ENCODE measurements around the gene ZSCAN31. TPM values are rescaled to one million over a fixed set of nuclear protein-coding genes. Genes with fewer than 3 reads are reported as not detected.
"Not testable (repeated sequence)": the region's sequence is repeated elsewhere in the genome, so short reads cannot be mapped to it uniquely, and the experiment has no call there.

Gene ZSCAN31
- 97.8 and 235 TPM in 2 replicates for total RNA-seq (2014; rRNA removed; shearing (Covaris generic); ENCODE audit: low replicate concordance)

DNA sequence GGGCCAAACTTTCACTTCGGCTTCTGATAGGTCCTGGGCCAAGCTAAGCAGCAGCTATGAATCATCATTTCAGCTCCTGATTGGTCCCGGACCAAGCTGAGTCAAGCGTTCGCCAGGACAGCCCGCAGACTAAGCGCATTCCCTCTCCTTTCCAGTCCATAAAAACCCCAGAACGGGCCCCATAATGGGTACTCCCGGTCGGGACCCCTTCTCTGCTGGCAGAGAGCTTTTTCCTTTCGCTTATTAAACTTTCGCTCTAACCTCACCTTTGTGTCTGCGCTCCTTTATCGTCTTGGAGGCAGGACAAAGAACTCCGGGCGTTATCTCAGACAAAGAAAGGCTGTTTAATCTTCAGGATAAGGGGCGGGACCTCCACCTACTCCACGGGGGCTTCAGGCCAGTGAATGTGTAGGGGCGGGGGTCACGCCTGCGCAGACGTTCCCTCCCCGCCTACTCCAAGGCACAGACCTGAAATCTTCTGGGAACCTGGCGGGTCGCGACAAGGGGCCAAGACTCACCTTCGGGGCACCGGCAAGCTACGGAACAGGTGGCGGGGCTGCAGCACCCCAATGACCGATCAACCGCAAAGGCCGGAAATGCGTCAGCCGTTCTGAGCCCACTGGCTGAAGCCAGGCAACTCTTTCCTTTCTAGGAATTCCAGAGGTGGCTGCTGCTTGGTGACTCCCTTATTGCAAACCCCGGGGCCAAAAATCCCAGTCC lies at the start of gene ZSCAN31:
TSS of gene ZSCAN31 (minus strand) at position 585 of the 720 bp plus-strand sequence. CDS start 6,465 bp downstream, outside the sequence.
- DNase-seq (ENCODE audit: low read depth) = peak; percentile 64
- in situ Hi-C loops (cut with HindIII; ENCODE audit: low pct_unique_long_range_greater_than_20kb, low sequenced_read_pairs) = no loop called here

DNA sequence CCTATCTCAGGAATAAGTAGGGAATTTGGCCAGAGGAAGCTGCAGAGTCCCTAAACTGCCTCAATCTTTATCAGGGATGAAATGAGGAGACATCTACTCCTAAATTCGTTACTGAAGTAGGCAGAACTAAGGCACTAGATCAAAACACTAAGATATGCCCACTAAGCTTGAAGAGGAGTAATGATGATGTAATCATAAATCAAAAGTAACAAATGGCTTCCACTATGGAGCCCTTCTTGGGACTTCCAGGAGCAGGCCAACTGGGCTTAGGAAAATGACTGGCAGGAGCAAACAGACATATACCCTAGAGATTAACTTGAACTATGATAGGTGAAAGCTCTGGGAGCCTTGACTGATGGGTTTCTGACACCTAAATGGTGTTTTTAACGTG lies 48.2 kb upstream of the ZSCAN31 start:
- no peak for DNase-seq (ENCODE audit: low read depth)
- in situ Hi-C loops (cut with HindIII; ENCODE audit: low pct_unique_long_range_greater_than_20kb, low sequenced_read_pairs) = no loop called here

DNA sequence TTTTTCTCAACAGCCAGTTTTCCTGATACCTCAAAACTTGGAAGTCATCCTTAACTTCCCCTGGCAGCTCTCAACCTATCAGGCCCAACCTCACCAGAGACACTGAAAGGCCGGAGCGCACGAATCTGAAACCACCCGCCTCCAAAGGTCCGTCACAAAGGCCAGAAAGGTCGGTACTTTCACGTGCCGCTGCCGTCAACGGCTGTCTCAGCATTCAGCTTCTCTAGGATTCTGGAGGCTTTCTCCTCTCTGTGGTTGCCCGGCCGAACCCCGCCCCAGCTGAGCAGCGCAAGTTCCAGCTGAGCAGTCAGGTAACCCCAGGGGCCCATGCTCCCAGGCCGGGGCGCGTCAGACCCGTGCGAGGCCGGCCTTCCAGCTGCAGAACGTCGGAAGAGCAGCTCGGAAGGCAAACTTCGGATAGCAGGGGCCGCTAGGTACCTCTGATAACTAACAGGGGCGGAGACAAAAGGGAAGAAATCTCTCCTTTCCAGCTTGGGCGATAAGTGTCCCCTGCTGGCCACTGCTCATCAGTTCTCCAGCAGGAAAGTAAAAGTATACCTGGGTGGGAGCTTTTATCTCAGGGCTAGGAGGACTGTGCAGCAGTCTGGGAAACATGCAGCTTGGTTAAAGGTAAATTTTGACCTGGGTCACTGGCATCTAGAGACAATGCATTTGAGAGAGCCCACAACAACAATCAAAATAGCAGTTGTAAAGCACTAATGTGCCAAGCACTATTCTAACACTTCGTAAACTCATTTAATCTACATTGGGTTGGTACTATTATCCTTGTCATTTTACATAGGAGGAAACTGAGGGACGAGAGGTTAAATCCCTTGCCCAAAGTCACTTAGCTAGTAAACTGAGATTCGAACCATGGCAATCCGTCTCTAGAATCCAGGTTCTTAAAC lies 47.5 kb upstream of the ZSCAN31 start:
- in situ Hi-C loops (cut with HindIII; ENCODE audit: low pct_unique_long_range_greater_than_20kb, low sequenced_read_pairs) = no loop called here

DNA sequence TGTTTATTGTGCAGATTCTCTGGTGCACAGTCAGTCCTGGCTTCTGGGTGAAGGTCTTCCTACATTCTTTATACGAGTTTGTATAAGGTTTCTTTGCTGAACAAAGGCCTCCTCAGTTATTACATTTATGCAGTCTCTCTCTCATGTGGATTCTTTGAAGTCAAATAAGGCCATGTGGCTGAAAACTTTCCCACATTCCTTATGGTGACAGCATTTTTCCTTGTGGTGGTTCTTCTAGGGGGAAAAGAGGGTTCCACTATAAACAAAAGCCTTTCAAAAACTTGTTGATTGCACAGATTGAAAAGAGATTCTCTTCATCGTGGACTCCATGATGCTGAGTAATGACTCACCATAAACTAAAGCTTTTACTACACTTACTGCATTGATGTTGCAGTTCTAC lies 44.4 kb upstream of the ZSCAN31 start:
- in situ Hi-C loops (cut with HindIII; ENCODE audit: low pct_unique_long_range_greater_than_20kb, low sequenced_read_pairs) = no loop called here
- no peak for DNase-seq (ENCODE audit: low read depth)

More for the DNA sequence above, 47.5 kb upstream of the ZSCAN31 start:
- peak; percentile 89 for DNase-seq (ENCODE audit: low read depth)

DNA sequence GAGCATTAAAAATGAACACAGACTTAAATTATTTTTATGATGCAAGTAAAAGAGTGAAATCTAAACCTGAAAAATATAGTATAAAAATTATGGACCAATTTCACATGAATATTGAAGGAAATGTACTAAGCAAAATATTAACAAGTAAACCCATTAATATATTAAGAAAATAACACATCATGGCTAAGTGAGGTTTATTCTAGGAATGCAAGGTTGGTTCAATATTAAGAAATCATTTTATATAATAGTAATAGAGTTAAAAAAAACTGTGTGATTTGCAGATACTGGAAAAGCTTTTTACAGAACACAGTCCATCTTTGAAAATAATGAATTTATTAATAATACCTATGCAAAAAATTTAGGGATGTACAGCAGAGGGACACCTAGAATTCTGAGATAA lies 42.7 kb upstream of the ZSCAN31 start:
- no peak for DNase-seq (ENCODE audit: low read depth)
- in situ Hi-C loops (cut with HindIII; ENCODE audit: low pct_unique_long_range_greater_than_20kb, low sequenced_read_pairs) = no loop called here

DNA sequence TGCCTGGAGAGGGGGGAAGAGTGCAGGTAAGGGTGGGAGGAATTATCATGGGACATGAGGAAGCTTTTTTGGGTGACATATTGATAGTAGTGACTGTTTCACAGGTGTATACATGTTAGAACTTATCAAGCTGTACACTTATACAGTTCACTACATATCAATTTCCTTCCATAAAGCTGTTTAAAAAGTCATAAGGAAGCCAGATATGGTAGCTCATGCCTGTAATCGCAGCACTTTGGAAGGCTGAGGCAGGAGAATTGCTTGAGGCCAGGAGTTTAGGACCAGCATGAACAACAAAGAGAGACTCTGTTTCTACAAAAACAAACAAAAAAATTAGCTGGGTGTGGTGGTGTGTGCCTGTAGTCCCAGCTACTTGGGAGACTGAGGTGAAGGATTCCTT lies 41.9 kb upstream of the ZSCAN31 start:
- in situ Hi-C loops (cut with HindIII; ENCODE audit: low pct_unique_long_range_greater_than_20kb, low sequenced_read_pairs) = no loop called here
- DNase-seq (ENCODE audit: low read depth) = no peak

DNA sequence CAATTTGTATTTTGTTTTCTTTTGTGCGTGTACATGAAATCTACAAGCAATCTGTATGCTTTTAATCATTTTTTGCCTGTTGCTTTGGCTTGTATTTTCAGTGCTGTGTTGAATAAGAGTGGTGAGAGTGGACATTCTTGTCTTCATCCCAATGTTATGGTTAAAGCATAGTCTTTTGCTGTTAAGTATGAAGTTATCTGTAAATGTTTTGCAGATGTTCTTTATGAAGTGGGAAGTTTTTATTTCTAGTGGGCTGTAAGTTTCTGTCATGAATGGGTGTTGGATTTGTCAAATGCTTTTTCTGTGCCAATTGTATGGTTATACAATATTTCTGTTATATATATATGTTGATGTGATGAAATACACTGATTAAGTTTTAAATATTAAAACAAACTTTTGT lies 38.0 kb upstream of the ZSCAN31 start:
- in situ Hi-C loops (cut with HindIII; ENCODE audit: low pct_unique_long_range_greater_than_20kb, low sequenced_read_pairs) = no loop called here
- no peak for DNase-seq (ENCODE audit: low read depth)

DNA sequence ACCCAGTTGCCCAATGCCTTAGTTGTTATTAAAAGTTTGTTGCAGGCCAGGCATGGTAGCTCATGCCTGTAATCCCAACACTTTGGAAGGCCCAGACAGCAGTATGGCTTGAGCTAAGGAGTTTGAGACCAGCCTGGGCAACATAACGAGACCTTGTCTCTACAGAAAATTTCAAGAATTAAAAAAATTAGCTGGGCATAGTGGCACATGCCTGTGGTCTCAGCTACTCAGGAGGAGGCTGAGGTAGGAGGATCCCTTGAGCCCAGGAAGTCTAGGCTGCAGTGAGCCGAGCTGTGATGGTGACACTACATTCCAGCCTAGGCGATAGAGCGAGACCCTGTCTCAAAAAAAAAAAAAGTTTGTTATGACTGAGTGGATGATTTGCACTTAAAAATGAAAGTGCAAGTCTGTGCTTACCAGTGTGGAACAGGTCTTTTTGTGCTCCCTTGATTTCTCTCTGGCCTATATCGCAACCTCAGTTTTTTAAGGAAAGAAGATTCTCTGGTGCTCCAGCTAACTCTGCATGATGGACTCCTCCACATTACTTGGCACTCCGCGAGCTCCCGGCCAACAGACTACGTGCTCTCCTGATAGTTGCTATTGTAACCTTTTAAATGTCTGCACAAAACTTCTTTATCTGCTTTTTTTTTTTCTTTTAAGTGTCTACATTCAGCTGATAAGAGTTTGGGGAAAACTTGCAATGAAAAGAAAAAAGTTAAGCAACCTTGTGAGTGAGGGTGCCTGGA lies 35.9 kb upstream of the ZSCAN31 start:
- DNase-seq (ENCODE audit: low read depth) = peak; percentile 73
- in situ Hi-C loops (cut with HindIII; ENCODE audit: low pct_unique_long_range_greater_than_20kb, low sequenced_read_pairs) = no loop called here

DNA sequence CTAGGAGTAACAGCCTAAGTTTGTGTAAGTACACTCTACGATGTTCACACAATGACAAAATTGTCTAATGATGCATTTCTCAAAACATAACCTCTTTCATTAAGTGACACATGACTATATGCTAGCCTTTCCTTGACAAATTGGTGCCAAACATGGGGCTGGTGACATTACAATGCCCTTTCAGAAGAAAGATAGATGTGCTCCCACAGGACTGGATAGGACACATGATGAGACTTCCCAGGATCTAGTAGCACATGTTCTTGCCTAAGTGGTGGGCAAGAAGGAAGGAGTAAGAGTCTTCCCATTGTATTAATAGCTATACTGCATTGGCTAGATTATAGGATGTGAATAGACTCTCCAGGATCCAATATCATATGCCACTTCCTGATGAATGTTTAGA lies 35.3 kb upstream of the ZSCAN31 start:
- in situ Hi-C loops (cut with HindIII; ENCODE audit: low pct_unique_long_range_greater_than_20kb, low sequenced_read_pairs) = no loop called here

DNA sequence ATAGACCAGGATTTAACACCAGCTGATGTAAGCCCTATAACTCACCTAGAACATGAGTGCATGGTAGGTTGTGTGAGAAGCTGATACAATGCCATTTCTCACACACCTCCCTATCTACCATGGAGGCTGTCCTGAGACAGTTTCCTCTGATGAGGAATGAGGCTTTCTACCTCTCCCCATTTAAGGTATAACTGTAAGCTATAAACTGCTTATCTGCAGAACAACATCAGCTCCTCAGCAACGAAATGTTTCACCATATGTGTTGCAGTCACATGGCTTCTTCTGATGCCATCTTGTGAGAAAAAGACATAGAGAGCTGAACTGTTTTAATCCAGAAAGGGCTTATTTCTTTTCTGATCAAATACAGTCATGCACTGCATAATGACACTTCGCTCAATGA lies 34.5 kb upstream of the ZSCAN31 start:
- in situ Hi-C loops (cut with HindIII; ENCODE audit: low pct_unique_long_range_greater_than_20kb, low sequenced_read_pairs) = no loop called here
- DNase-seq (ENCODE audit: low read depth) = no peak

More for the DNA sequence above, 35.3 kb upstream of the ZSCAN31 start:
- DNase-seq (ENCODE audit: low read depth) = no peak

DNA sequence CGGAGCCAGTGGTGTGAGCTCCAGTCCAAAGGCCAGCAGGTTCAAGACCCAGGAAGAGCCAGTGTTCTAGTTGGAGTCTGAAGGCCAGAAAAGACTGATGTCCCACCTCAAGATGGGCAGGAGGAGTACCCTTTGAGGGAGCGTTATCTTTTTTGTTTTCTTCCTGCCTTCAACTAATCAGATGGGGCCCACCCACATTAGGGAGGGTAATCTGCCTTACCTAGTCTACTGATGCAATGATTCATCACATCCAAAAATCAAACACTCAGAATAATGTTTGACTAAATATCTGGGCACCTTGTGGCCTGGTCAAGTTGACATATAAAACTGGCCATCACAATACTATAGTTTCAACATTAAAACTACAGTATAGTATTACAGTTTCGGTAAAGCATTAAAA lies 33.5 kb upstream of the ZSCAN31 start:
- DNase-seq (ENCODE audit: low read depth) = no peak
- in situ Hi-C loops (cut with HindIII; ENCODE audit: low pct_unique_long_range_greater_than_20kb, low sequenced_read_pairs) = no loop called here

DNA sequence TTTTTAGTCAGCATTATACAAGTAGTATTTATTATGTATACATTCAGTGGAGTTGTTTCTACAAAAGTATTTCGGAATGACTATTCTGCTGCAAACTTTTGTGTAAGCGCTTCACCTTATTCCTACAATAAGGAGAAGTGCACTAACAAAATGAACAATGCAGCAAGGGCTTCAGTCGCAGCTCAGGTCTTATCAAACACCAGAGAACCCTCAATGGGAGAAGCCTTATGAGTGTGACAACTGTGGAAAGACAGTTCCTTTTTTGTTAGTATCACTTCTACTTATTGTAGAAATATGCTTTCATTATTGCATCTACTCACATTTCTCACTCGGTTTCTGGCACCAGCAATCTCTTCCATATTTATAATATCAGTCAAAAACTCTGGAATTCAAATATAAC lies 32.6 kb upstream of the ZSCAN31 start:
- no peak for DNase-seq (ENCODE audit: low read depth)

DNA sequence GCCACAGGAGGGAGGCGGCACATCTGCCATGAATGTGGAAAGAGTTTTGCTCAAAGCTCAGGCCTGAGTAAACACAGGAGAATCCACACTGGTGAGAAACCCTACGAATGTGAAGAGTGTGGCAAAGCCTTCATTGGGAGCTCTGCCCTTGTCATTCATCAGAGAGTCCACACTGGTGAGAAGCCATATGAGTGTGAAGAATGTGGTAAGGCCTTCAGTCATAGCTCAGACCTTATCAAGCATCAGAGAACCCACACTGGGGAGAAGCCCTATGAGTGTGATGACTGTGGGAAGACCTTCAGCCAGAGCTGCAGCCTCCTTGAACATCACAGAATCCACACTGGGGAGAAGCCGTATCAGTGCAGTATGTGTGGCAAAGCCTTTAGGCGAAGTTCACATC lies 29.6 kb upstream of the ZSCAN31 start:
- in situ Hi-C loops (cut with HindIII; ENCODE audit: low pct_unique_long_range_greater_than_20kb, low sequenced_read_pairs); DNase-seq (ENCODE audit: low read depth): not testable (repeated sequence)

More for the DNA sequence above, 32.6 kb upstream of the ZSCAN31 start:
- in situ Hi-C loops (cut with HindIII; ENCODE audit: low pct_unique_long_range_greater_than_20kb, low sequenced_read_pairs) = no loop called here

DNA sequence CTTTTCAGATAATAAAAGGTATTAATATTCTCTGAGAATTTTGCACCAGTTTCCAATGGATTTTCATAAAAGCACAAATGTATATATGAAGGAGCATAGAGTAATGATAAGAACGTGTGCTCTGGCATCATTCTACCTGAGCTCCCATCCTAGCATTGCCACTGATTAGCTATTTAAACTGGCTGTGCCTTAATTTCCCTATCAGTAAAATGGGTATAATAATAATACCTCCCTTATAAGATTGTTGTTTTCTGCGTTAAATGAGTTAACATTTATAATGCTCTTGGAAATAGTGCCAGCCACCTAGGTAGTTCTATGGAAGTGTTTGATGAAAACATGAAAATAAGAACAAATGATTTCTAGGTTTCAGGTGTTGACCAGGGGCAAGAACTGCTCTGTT lies 25.0 kb upstream of the ZSCAN31 start:
- in situ Hi-C loops (cut with HindIII; ENCODE audit: low pct_unique_long_range_greater_than_20kb, low sequenced_read_pairs) = no loop called here
- DNase-seq (ENCODE audit: low read depth) = no peak

DNA sequence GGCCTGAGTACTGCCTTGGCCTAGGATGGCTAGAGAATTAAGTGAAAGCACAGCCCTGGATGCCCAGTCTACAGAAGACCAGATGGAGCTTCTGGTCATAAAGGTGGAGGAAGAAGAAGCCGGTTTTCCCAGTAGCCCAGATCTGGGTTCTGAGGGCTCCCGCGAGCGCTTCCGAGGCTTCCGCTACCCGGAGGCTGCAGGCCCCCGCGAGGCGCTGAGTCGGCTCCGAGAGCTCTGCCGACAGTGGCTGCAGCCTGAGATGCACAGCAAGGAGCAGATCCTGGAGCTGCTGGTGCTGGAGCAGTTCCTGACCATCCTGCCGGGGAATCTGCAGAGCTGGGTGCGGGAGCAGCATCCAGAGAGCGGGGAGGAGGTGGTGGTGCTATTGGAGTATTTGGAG lies 23.6 kb upstream of the ZSCAN31 start:
- DNase-seq (ENCODE audit: low read depth); in situ Hi-C loops (cut with HindIII; ENCODE audit: low pct_unique_long_range_greater_than_20kb, low sequenced_read_pairs): not testable (repeated sequence)

DNA sequence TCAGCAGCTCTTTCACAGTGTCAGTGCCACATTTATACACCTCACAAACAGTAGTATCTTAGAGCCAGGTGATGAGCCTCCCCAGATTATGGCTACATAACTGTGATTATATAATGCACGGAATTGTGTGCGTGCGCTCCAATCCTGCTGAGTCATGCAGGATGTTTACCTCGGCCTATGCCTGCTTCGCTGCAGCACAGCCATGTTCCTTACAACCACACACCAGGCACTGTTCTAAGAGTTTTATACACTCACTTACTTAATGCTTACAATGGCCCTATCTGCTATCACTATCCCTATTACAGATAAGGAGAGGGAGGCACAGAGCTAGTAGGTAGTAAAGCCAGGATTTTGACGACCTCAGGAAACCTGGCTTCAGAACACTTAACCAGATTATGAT lies 21.1 kb upstream of the ZSCAN31 start:
- no peak for DNase-seq (ENCODE audit: low read depth)
- in situ Hi-C loops (cut with HindIII; ENCODE audit: low pct_unique_long_range_greater_than_20kb, low sequenced_read_pairs) = no loop called here

DNA sequence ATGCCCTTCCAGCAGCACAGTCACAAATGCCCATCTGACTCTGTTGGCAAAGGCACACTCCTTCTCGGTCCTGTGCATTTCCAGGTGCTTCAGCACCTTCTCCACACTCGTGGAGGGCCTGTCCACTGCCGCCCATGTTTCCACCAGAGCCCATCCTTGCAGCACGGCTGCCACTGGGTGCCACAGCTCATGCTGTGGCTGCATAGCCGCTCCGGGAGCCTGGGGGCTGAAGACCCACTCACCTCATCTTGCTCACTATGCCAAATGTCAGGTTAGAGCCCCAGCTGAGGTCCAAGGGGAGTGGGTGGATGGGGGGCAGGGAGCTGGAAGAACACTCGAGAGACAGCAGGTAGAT lies 20.7 kb upstream of the ZSCAN31 start:
- in situ Hi-C loops (cut with HindIII; ENCODE audit: low pct_unique_long_range_greater_than_20kb, low sequenced_read_pairs) = no loop called here
- no peak for DNase-seq (ENCODE audit: low read depth)

DNA sequence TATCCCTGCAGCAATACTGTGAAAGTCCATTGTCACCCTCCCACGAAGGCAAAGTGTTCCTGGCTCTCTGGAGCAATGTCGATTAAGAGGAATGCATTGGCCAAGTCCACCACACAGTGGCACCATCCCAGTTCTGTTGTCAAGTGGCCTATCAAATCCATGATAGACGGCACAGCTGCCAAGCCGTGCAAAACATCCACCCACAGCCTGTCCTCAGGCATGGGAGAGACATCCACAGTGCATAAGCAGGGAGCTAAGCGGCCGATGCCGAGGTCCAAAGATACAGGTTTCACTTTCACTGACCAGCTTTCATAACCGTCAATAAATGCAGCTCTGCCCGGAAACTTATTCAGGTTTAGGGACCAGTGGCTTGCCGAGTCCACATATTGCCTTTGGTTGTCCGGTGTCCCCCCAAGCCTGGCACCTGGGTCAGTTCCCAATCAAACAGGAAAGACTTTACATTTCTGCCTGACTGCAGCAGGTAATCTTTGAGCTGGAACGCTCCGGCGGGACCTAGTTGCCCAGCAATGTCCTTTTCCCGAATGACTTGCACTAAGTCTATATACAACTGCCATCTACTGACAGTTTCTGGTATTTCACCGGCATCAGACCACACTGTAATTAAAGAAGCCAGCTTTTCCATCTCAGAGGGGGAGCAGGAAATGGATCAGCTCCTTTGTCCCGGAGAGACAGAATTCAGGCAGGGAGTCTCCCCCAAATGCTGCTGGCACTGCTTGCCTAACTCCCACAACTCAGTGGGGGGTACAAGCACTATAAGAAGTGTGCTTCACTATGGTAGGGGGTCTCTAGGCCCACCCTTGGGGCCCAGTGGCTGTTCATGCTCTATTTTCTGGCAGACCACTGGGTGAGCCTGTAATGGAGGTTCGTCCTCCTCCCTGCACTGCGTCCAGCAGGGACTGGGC lies 20.1 kb upstream of the ZSCAN31 start:
- in situ Hi-C loops (cut with HindIII; ENCODE audit: low pct_unique_long_range_greater_than_20kb, low sequenced_read_pairs) = no loop called here
- peak; percentile 92 for DNase-seq (ENCODE audit: low read depth)
